ENCODE data around the gene C6orf141. TPM values are rescaled to one million over a fixed set of nuclear protein-coding genes. Genes with fewer than 3 reads are reported as not detected.

The C6orf141 gene
- total and polyA plus RNA-seq, 7 donors = 0.28 to 1.5 (median 0.66) TPM; not detected in 1

DNA sequence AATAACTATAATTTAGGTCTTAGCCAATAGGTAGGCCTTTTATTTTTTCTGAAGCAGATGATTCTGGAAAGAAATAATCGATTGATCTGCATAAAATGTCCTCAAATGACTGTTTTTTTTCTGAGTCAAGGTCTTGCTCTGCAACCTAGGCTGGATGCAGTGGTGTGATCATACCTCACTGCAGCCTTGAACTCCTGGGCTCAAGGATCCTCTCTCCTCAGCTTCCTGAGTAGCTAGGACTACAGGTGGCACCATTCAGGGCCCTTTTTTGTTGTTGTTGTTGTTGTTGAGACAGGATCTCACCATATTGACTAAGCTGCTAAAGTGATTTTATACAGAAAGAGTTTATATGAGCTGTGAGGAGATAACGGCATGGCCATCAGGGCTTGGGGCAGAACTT, 32.5 kb upstream of the C6orf141 start:
- WGBS, 3 donors = 78 to 94% (median 91%) methylated on average over 2 of the region's 2 CpGs
- H3K4me3 ChIP-seq = no peak overlapping the region
- intact Hi-C loops (cut with DNase I) = no loop called here
- ATAC-seq (no peak), DNase-seq (no peak)
- no peak overlapping the region for H3K27ac ChIP-seq
- TF ChIP-seq, protein P1, sequence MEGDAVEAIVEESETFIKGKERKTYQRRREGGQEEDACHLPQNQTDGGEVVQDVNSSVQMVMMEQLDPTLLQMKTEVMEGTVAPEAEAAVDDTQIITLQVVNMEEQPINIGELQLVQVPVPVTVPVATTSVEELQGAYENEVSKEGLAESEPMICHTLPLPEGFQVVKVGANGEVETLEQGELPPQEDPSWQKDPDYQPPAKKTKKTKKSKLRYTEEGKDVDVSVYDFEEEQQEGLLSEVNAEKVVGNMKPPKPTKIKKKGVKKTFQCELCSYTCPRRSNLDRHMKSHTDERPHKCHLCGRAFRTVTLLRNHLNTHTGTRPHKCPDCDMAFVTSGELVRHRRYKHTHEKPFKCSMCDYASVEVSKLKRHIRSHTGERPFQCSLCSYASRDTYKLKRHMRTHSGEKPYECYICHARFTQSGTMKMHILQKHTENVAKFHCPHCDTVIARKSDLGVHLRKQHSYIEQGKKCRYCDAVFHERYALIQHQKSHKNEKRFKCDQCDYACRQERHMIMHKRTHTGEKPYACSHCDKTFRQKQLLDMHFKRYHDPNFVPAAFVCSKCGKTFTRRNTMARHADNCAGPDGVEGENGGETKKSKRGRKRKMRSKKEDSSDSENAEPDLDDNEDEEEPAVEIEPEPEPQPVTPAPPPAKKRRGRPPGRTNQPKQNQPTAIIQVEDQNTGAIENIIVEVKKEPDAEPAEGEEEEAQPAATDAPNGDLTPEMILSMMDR (IDR thresholded peaks at IDR 0.05) = no peak
- no peaks in the 10 kb centered on the region for H3K4me1 ChIP-seq
- H3K36me3 ChIP-seq (ENCODE audit: insufficient read depth in 1 of 2, low read depth in 1 of 2) = no peaks in the 10 kb centered on the region
- H3K27me3 ChIP-seq (ENCODE audit: insufficient read depth in 3 of 3, low read length in 2 of 3) = no peaks in the 10 kb centered on the region
- no peaks in the 10 kb centered on the region for H3K9me3 ChIP-seq

DNA sequence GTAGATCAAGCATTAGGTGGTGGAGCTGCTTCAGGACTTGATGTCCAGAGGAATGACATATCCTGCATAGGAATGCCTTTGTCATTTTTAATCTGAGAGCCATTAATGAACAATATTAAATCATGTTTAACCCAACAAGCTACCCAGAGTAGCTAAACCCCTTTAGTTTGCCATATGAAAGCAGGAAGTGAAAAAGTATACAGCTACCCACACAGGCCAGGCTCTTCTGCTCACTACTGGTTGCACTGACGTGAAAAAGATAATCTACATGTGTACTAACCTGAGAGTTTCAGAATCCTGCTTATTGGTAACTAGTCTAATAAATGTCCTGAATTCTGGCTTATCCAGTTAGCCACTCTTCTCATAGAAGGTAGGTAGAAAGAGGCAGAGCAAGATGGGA, 30.8 kb upstream of the C6orf141 start:
- TF ChIP-seq, protein P1 (IDR thresholded peaks at IDR 0.05) = no peak
- Histone ChIP-seq H3K27me3 (ENCODE audit: insufficient read depth in 3 of 3, low read length in 2 of 3) (no peaks in the 10 kb centered on the region), H3K4me3 (no peak overlapping the region), H3K9me3 (no peaks in the 10 kb centered on the region), H3K27ac (no peak overlapping the region), H3K36me3 (ENCODE audit: insufficient read depth in 1 of 2, low read depth in 1 of 2) (no peaks in the 10 kb centered on the region), H3K4me1 (no peaks in the 10 kb centered on the region)
- WGBS, 3 donors = 72 to 91% (median 77%) methylated on average over 1 of the region's 1 CpG
- DNase-seq (no peak), ATAC-seq (no peak)
- intact Hi-C loops (cut with DNase I) = no loop called here

DNA sequence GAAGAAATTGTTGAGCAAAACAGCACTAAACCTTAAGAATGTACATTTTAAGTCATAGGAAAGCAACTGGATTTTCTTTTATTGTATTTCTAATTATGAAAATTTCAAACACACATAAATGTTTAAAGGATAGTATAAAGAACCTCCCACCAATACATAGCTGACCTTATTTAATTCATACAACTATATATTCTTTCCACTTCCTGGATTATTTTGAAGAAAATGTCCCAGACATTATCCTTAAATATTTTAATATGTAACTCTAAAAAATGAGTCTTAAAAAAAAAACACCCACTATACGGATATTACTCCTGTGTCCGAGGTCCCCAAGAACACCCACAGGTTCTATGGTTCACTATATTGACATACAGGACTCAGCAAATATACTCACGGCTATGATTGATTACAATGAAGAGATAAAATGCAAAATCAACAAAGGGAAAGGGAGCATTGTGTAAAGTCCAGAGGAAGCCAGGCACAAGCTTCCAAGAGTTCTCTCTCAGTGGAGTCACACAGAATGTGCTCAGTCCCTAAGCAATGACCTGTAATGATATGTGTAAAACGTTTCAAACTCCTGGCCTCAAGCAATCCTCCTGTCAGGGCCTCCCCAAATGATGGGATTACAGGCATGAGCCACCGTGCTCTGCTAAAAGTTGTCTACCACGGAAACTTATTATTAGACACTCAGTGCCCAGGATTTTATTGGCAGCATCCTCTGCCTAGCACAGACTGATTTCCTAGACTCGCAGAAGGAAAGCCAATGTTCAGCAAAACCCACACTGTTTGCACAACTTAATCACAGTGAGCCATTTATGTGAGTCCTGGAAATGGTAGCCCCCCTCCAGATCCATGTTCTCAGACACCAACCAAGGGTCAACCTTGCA, 27.5 kb upstream of the C6orf141 start:
- ATAC-seq = no peak
- Histone ChIP-seq H3K4me1 (no peaks in the 10 kb centered on the region), H3K27ac (no peak overlapping the region), H3K27me3 (ENCODE audit: insufficient read depth in 3 of 3, low read length in 2 of 3) (no peaks in the 10 kb centered on the region), H3K4me3 (no peak overlapping the region), H3K36me3 (ENCODE audit: insufficient read depth in 1 of 2, low read depth in 1 of 2) (no peaks in the 10 kb centered on the region), H3K9me3 (no peaks in the 10 kb centered on the region)
- intact Hi-C loops (cut with DNase I) = no loop called here
- 76 to 81% (median 77%) methylated on average over 7 of the region's 7 CpGs for WGBS, 3 donors
- no peak for DNase-seq
- TF ChIP-seq, protein P1 (IDR thresholded peaks at IDR 0.05) = no peak

DNA sequence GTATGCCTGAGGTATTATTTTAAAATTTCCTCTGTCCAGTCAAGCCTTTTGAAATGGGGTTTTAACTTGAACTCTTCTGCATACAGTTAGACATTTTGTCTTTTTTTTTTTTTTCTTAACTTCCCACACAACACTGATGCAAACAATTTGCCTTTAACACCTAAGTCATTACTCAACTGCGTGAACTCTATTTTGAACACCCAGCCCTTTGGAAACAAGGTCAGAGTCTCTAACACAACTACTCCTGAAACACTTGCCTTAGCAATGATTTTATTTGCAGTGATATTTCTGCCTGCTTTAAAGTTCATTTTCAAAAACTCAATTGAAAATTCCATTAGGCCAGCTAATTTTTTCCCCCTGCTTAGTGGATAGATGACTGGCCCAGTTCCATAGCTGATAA, 26.6 kb upstream of the C6orf141 start:
- H3K9me3 ChIP-seq = no peaks in the 10 kb centered on the region
- H3K36me3 ChIP-seq (ENCODE audit: insufficient read depth in 1 of 2, low read depth in 1 of 2) = no peaks in the 10 kb centered on the region
- TF ChIP-seq, protein P1 (IDR thresholded peaks at IDR 0.05) = no peak
- H3K4me1 ChIP-seq = no peaks in the 10 kb centered on the region
- ATAC-seq (no peak), DNase-seq (no peak)
- H3K27me3 ChIP-seq (ENCODE audit: insufficient read depth in 3 of 3, low read length in 2 of 3) = no peaks in the 10 kb centered on the region
- H3K4me3 ChIP-seq = no peak overlapping the region
- no peak overlapping the region for H3K27ac ChIP-seq
- 91 to 97% (median 92%) methylated on average over 1 of the region's 1 CpG for WGBS, 3 donors
- intact Hi-C loops (cut with DNase I) = no loop called here

Data from psoas muscle (tissue), 8 donors.